ENCODE results near the gene OXTR. TPM values are rescaled to one million over a fixed set of nuclear protein-coding genes. Genes with fewer than 3 reads are reported as not detected.

OXTR gene
- total RNA-seq, 1 donor from 2014 or later = 0.62 TPM

- peak; percentile 54 for DNase-seq
Measured at GRCh38 chr3:8709801-8710507, 59.5 kb downstream of the OXTR start.

DNA sequence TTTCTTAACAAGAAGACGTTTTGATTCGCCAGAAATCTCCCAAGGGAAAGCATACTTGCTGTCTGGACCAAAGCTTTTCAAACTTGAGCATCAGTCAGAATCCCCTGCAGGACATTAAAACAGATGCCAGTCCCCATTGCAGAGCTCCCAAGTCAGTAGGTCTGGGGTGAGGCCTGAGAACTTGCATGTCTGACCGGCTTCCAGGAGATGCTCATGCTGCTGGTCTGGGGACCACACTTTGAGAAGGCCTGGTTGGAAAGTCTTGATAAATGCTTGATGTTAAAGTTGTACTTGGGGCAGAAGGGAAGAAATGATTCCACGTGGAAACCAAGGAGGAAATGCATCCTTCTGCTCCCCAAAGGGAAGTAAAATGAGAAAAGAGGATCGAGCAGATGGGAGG, 60.1 kb downstream of the OXTR start:
- DNase-seq = no peak

- DNase-seq = no peak
Measured at GRCh38 chr3:8705575-8705974, 63.8 kb downstream of the OXTR start.

GRCh38 chr3:8702560-8702959, 66.9 kb downstream of the OXTR start:
- DNase-seq = no peak

Other genes with a start within 250 kb of the OXTR start
- 2.2 TPM for gene SSUH2, start 124.8 kb downstream of the OXTR start, total RNA-seq
- gene CAV3, start 35.8 kb downstream of the OXTR start, total RNA-seq = 143 TPM
- gene RAD18, start 193.9 kb upstream of the OXTR start, total RNA-seq = 17.0 TPM

Measured in tongue (tissue), 2 donors.